Adrenal gland (tissue), 12 donors: ENCODE results near the gene ATP13A2. TPM values are rescaled to one million over a fixed set of nuclear protein-coding genes. Genes with fewer than 3 reads are reported as not detected.

Source experiments
- DNase-seq, 7 donors: peaks; one replicate each; pipeline ENCODE4 v3.0.0-alpha.2; 2019 to 2020
- H3K27ac ChIP-seq, 5 donors: fragments of 200-600 bp; sonication (generic) in 4 of 5; 1 replicate in 3 of 5; 2 replicates in 2 of 5; pipeline versions ENCODE4 v1.5.1 to v1.8.0; 2016 to 2020; ENCODE audit warnings: mild to moderate bottlenecking in 1 of 5
- H3K27me3 ChIP-seq: fragments of 200-600 bp; 2 replicates; pipeline ENCODE4 v1.8.0; 2021
- H3K36me3 ChIP-seq, 2 donors: fragments of 200-600 bp; replicated peaks in 1 of 2; 1 replicate in 1 of 2; 2 replicates in 1 of 2; pipeline versions ENCODE4 v1.5.1 to v1.8.0; 2018 to 2022
- H3K4me1 ChIP-seq, 2 donors: fragments of 200-600 bp; replicated peaks in 1 of 2; 1 replicate in 1 of 2; 2 replicates in 1 of 2; pipeline versions ENCODE4 v1.5.1 to v1.8.0; 2018 to 2021
- H3K4me3 ChIP-seq, 4 donors: fragments of 200-600 bp; sonication (generic) in 3 of 4; one replicate each; pipeline ENCODE4 v1.5.1; 2016 to 2018
- H3K9me3 ChIP-seq, 3 donors: fragments of 200-600 bp; sonication (generic) in 1 of 3; replicated peaks in 1 of 3; 1 replicate in 2 of 3; 2 replicates in 1 of 3; pipeline versions ENCODE4 v1.5.1 to v1.8.0; 2016 to 2021
- POLR2A ChIP-seq, 2 donors: fragments of 450-650 bp; IDR thresholded peaks; one replicate each; pipeline ENCODE4 v1.6.1; 2017; ENCODE audit warnings: antibody characterized with exemption in 2 of 2, mild to moderate bottlenecking in 2 of 2, moderate library complexity in 1 of 2
- WGBS, 4 donors: extraction: QIAGEN DNeasy Blood & Tissue Kit in 2 of 4; methylation state at CpG; one replicate each; pipeline versions ENCODE4 v1.1.5 to v1.1.7; 2013 to 2017; 5-methylcytosine and 5-hydroxymethylcytosine counted together
- intact Hi-C, 2 donors: fragments of 100-400 bp; cut with DNase I; formaldehyde crosslinking; loops; one replicate each; pipeline versions ENCODE4 v1.14.1 to v1.15.0; 2022 to 2023
- polyA plus RNA-seq, 3 donors: library from polyadenylated mRNA; stranded (reverse); fragments of 200-250 nt in 2 of 3; fragments of 350-450 nt in 1 of 3; fragmentation: Illumina TruSeq in 1 of 3; extraction: RNeasy Lipid Tissue Mini Kit (QIAGEN cat#74804) in 1 of 3; gene quantifications; one replicate each; pipeline ENCODE4 v1.2.3, GENCODE V29; 2013 to 2014
- total RNA-seq, 9 donors: library from RNA; depleted of rRNA in 4 of 9; stranded (reverse); fragments of >200 nt in 4 of 9; fragments of 120-200 nt in 1 of 9; fragmentation: NEBNext Ultra II Directional in 1 of 9; extraction: Animal tissue kit (Norgen Biotek cat#: 25700) in 1 of 9; gene quantifications; one replicate each; pipeline versions ENCODE4 v1.1.0 to v1.2.4, GENCODE V29; 2013 to 2023
- TF ChIP-seq, protein P1 (sequence below), 6 experiments: fragments of 450-650 bp in 4 of 6; fragments of 200-600 bp in 2 of 6; sonication (generic) in 1 of 6; IDR thresholded peaks; 1 replicate in 5 of 6; 2 replicates in 1 of 6; pipeline versions ENCODE4 v1.5.1 to v1.8.0; 2016 to 2021; ENCODE audit warnings: antibody characterized with exemption in 6 of 6, mild to moderate bottlenecking in 2 of 6, moderate library complexity in 1 of 6
- donor health status: healthy with polysubstance abuse.
- donor health status: Bipolar disorder and iron deficiency.
- donor health status: DM: yes; HTN: yes; CAD: no.
- donor health status: DM: no; HTN: no; CAD: no.
- donor health status: DM: no; HTN: no; CAD: no.
- donor health status: DM: yes; HTN: yes; CAD: no.

The ATP13A2 gene
- total and polyA plus RNA-seq, 12 donors, result 6.0 to 82.4 (median 40.0) TPM

DNA sequence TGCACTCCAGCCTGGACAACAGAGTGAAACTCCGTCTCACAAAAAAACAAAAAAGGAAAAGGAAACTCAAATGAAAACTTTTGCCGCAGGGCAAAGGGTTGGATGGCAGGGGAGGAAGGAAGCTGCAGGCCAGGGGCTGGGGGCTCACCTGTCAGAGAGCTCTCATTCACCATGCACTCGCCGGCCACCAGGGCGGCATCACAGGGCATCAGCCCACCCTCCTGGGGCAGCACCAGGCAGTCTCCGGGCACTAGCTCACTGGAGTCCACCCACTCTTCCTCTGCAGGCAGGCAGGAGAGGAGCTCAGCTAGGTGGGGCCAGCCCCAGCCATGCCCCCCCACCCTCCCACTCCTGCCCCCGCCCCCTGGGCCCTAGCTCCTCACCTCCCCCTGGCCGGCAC lies 11.9 kb downstream of the ATP13A2 start:
- peaks cover 0 to 67% of the 10 kb centered on the region in 2 donors for H3K36me3 ChIP-seq
- 88 to 92% (median 90%) methylated on average over 6 to 8 of the region's 8 CpGs for WGBS, 4 donors
- H3K27ac ChIP-seq, result no peak overlapping the region
- TF ChIP-seq POLR2A (IDR thresholded peaks at IDR 0.05), result no peak
- TF ChIP-seq, protein P1, sequence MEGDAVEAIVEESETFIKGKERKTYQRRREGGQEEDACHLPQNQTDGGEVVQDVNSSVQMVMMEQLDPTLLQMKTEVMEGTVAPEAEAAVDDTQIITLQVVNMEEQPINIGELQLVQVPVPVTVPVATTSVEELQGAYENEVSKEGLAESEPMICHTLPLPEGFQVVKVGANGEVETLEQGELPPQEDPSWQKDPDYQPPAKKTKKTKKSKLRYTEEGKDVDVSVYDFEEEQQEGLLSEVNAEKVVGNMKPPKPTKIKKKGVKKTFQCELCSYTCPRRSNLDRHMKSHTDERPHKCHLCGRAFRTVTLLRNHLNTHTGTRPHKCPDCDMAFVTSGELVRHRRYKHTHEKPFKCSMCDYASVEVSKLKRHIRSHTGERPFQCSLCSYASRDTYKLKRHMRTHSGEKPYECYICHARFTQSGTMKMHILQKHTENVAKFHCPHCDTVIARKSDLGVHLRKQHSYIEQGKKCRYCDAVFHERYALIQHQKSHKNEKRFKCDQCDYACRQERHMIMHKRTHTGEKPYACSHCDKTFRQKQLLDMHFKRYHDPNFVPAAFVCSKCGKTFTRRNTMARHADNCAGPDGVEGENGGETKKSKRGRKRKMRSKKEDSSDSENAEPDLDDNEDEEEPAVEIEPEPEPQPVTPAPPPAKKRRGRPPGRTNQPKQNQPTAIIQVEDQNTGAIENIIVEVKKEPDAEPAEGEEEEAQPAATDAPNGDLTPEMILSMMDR (IDR thresholded peaks at IDR 0.05), result no peak
- H3K4me3 ChIP-seq, result no peak overlapping the region
- H3K27me3 ChIP-seq, result no peaks in the 10 kb centered on the region
- DNase-seq, result no peak
- H3K9me3 ChIP-seq, result no peaks in the 10 kb centered on the region
- intact Hi-C loops, result no loop called here
- peaks cover 3 to 8% of the 10 kb centered on the region in 2 donors for H3K4me1 ChIP-seq

DNA sequence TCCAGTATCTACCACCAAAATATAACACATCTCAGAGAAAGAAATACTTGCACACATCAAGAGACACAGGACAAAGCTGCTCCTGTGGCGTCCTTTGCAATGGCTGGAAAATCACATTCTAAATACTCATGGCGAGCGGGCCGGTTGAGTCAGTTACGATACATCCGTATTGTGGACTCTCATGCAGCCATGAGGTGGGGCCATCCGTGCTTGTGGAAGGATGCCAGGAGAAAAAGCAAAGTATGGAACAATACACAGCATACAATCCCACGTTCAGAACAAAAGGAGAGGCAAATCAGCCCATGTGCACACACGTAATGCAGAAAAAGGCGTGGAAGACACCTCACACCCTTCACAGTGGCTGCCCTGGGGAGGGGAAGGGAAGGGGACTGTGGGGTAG lies 13.1 kb downstream of the ATP13A2 start:
- H3K27me3 ChIP-seq, result no peaks in the 10 kb centered on the region
- WGBS, 4 donors, result 85 to 90% (median 88%) methylated on average over 10 of the region's 10 CpGs
- TF ChIP-seq, protein P1 (IDR thresholded peaks at IDR 0.05), result no peak
- no peak for TF ChIP-seq POLR2A (IDR thresholded peaks at IDR 0.05)
- intact Hi-C loops, result no loop called here
- H3K4me1 ChIP-seq, result no peaks in the 10 kb centered on the region
- no peak overlapping the region for H3K27ac ChIP-seq
- peaks cover 0 to 57% of the 10 kb centered on the region in 2 donors for H3K36me3 ChIP-seq
- no peak for DNase-seq
- no peaks in the 10 kb centered on the region for H3K9me3 ChIP-seq
- no peak overlapping the region for H3K4me3 ChIP-seq

DNA sequence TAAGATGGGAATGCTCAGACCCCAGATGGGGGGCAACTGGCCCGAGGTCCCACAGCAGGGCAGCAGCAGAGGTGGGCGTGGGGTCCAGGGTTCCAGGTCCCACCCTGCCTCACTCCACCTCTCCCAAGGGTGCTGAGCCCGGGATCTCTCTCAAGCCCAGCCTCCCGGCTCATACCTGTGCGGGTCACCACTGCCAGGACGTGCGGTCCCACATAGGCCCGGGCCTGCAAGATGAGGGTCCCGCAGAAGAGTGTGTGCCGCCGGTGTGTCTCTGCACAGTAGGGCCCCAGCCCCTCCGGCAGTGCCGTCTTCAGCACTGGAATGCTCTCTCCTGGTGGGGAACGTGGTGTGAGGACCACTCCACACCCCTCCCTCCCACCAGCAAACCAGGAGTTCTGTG lies 14.9 kb downstream of the ATP13A2 start:
- 95 to 98% (median 97%) methylated on average over 9 to 14 of the region's 14 CpGs for WGBS, 4 donors
- H3K27ac ChIP-seq, result no peak overlapping the region
- no peaks in the 10 kb centered on the region for H3K9me3 ChIP-seq
- TF ChIP-seq POLR2A (IDR thresholded peaks at IDR 0.05), result no peak
- TF ChIP-seq, protein P1 (IDR thresholded peaks at IDR 0.05), result no peak
- peaks cover 0 to 47% of the 10 kb centered on the region in 2 donors for H3K36me3 ChIP-seq
- no peaks in the 10 kb centered on the region for H3K4me1 ChIP-seq
- no peaks in the 10 kb centered on the region for H3K27me3 ChIP-seq
- intact Hi-C loops, result no loop called here
- no peak for DNase-seq
- H3K4me3 ChIP-seq, result no peak overlapping the region

DNA sequence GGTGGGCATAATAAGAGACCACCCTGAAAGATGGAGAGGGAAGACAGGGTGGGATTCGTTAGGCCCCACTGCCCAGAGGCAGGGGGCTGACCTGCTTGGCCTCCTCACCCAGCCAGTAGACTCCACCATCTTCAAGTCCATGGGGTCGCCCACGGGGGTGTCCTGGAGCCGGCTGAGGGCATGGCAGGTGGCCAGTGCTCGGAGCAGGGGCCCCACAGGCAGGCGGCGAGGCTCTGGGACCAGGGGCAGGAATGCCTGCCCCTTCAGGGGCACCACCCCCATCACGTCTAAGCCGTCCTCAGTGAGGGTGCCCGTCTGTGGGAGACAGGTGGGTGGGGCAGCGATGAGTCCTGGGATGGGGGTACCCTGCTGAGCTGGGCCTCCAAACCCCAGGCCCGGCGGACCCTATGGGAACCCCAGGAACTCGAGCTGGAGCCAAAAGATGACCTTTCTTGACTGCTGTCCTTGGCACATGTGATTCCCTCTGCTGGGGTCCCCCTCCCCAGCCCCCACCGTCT lies 18.1 kb downstream of the ATP13A2 start:
- Histone ChIP-seq H3K36me3 (peaks cover 0 to 55% of the 10 kb centered on the region in 2 donors), H3K4me1 (no peaks in the 10 kb centered on the region), H3K27ac (no peak overlapping the region), H3K4me3 (no peak overlapping the region), H3K9me3 (no peaks in the 10 kb centered on the region), H3K27me3 (no peaks in the 10 kb centered on the region)
- no peak for TF ChIP-seq POLR2A (IDR thresholded peaks at IDR 0.05)
- intact Hi-C loops, result no loop called here
- no peak for DNase-seq
- 92 to 100% (median 94%) methylated on average over 1 to 15 of the region's 15 CpGs for WGBS, 4 donors

DNA sequence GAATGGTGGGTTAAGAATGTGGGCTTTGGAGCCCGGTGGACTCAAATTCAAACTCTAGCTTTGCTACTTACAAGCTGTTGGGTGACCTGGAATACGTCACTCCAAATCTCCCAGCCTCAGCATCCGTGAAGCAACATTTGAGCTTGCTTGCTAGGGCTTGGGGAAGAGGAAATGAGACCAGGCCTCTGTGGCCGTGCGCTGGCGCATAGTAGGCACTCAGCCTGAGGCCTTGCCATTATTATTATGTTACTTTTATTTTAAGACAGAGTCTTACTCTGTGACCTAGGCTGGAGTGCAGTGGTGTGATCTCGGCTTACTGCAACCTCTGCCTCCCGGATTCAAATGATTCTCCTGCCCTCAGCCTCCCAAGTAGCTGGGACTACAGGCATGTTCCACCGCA lies 19.1 kb downstream of the ATP13A2 start:
- no peak for TF ChIP-seq POLR2A (IDR thresholded peaks at IDR 0.05)
- TF ChIP-seq, protein P1 (IDR thresholded peaks at IDR 0.05), result no peak
- Histone ChIP-seq H3K4me1 (no peaks in the 10 kb centered on the region), H3K36me3 (peaks cover 0 to 53% of the 10 kb centered on the region in 2 donors), H3K27ac (no peak overlapping the region), H3K9me3 (no peaks in the 10 kb centered on the region), H3K4me3 (no peak overlapping the region), H3K27me3 (no peaks in the 10 kb centered on the region)
- 95 to 97% (median 95%) methylated on average over 7 to 9 of the region's 9 CpGs for WGBS, 4 donors
- DNase-seq, result no peak
- intact Hi-C loops, result no loop called here
